Spleen (tissue), 11 donors: ENCODE measurements around the gene FAM222B. TPM values are rescaled to one million over a fixed set of nuclear protein-coding genes. Genes with fewer than 3 reads are reported as not detected.

Source experiments
- DNase-seq: peaks from one replicate; pipeline ENCODE4 v3.0.0-alpha.2; 2020
- H3K27ac ChIP-seq, 8 donors: fragments of 200-600 bp; sonication (generic) in 7 of 8; 1 replicate in 4 of 8; 2 replicates in 4 of 8; pipeline versions ENCODE4 v1.5.0 to v1.8.0; 2016 to 2021; ENCODE audit warnings: inconsistent platforms in 4 of 8, mild to moderate bottlenecking in 4 of 8, moderate library complexity in 1 of 8
- H3K27me3 ChIP-seq, 7 donors: fragments of 200-600 bp; sonication (generic) in 6 of 7; replicated peaks in 1 of 7; 1 replicate in 4 of 7; 2 replicates in 3 of 7; pipeline versions ENCODE4 v1.5.0 to v1.8.0; 2016 to 2021; ENCODE audit warnings: inconsistent platforms in 3 of 7, mild to moderate bottlenecking in 1 of 7
- H3K36me3 ChIP-seq, 6 donors: fragments of 200-600 bp; sonication (generic) in 5 of 6; 1 replicate in 4 of 6; 2 replicates in 2 of 6; pipeline versions ENCODE4 v1.5.0 to v1.8.0; 2016 to 2021; ENCODE audit warnings: inconsistent platforms in 2 of 6
- H3K4me1 ChIP-seq, 6 donors: fragments of 200-600 bp; sonication (generic) in 5 of 6; 1 replicate in 3 of 6; 2 replicates in 3 of 6; pipeline versions ENCODE4 v1.5.0 to v1.8.0; 2016 to 2021; ENCODE audit warnings: inconsistent platforms in 3 of 6
- H3K4me3 ChIP-seq, 8 donors: fragments of 200-600 bp; sonication (generic) in 7 of 8; 1 replicate in 4 of 8; 2 replicates in 4 of 8; pipeline versions ENCODE4 v1.5.0 to v1.8.0; 2016 to 2021; ENCODE audit warnings: inconsistent platforms in 4 of 8, mild to moderate bottlenecking in 4 of 8, moderate library complexity in 2 of 8
- H3K9me3 ChIP-seq, 8 donors: fragments of 200-600 bp; sonication (generic) in 7 of 8; 1 replicate in 4 of 8; 2 replicates in 4 of 8; pipeline versions ENCODE4 v1.5.0 to v1.8.0; 2016 to 2021; ENCODE audit warnings: inconsistent platforms in 4 of 8
- CTCF ChIP-seq, 11 experiments: fragments of 200-600 bp in 7 of 11; fragments of 450-650 bp in 4 of 11; sonication (generic) in 4 of 11; IDR thresholded peaks in 8 of 11; conservative IDR thresholded peaks in 3 of 11; 1 replicate in 7 of 11; 2 replicates in 4 of 11; pipeline versions ENCODE4 v1.4.0 to v1.8.0; 2016 to 2021; ENCODE audit warnings: antibody characterized with exemption in 11 of 11, inconsistent platforms in 4 of 11, mild to moderate bottlenecking in 1 of 11
- POLR2A ChIP-seq, 3 donors: fragments of 450-650 bp; IDR thresholded peaks; one replicate each; pipeline ENCODE4 v1.5.1; 2017; ENCODE audit warnings: antibody characterized with exemption in 3 of 3, mild to moderate bottlenecking in 1 of 3
- POLR2AphosphoS5 ChIP-seq, 3 donors: sonication (generic); formaldehyde crosslinking; IDR thresholded peaks; one replicate each; pipeline ENCODE4 v1.5.1; 2017; ENCODE audit warnings: antibody characterized with exemption in 3 of 3
- WGBS, 5 donors: extraction: QIAGEN DNeasy Blood & Tissue Kit in 3 of 5; methylation state at CpG; one replicate each; pipeline versions ENCODE4 v1.1.5 to v1.1.7; 2013 to 2018; 5-methylcytosine and 5-hydroxymethylcytosine counted together
- intact Hi-C: fragments of 100-400 bp; cut with DNase I; formaldehyde crosslinking; loops from one replicate; pipeline ENCODE4 v1.15.0; 2023; ENCODE audit warnings: low total_unique reads
- polyA plus RNA-seq, 3 donors: library from polyadenylated mRNA; stranded (reverse); fragments of 200-250 nt; gene quantifications; one replicate each; pipeline ENCODE4 v1.2.1, GENCODE V29; 2013
- total RNA-seq, 7 donors: library from RNA; depleted of rRNA in 3 of 7; stranded (reverse); fragments of >200 nt in 3 of 7; fragmentation: NEBNext Ultra II Directional in 4 of 7; extraction: Animal tissue kit (Norgen Biotek cat#: 25700) in 4 of 7; gene quantifications; one replicate each; pipeline versions ENCODE4 v1.1.0 to v1.2.1, GENCODE V29; 2016 to 2021
- donor health status: healthy with polysubstance abuse.
- donor health status: DM: no; HTN: no; CAD: no; lungs with moderate emphysema.
- donor health status: DM: no; HTN: no; CAD: no.
- donor health status: Bipolar disorder and iron deficiency.
- donor health status: healthy.
- donor health status: DM: no; HTN: no; CAD: no.
- donor health status: DM: yes; HTN: yes; CAD: no.

The FAM222B gene
- total and polyA plus RNA-seq, 10 donors: 2.9 to 23.6 (median 15.0) TPM

GRCh38 chr17:28867276-28867675 is 24.7 kb upstream of the FAM222B start:
- no peak for TF ChIP-seq POLR2A (IDR thresholded peaks at IDR 0.05)
- no peaks in the 10 kb centered on the region for H3K36me3 ChIP-seq
- DNase-seq: no peak
- WGBS, 5 donors: 91 to 96% (median 95%) methylated on average over 7 of the region's 7 CpGs
- H3K9me3 ChIP-seq: no peaks in the 10 kb centered on the region
- H3K27me3 ChIP-seq: no peaks in the 10 kb centered on the region
- H3K4me3 ChIP-seq: no peak overlapping the region
- H3K4me1 ChIP-seq: peaks cover 0 to 34% (median 15%) of the 10 kb centered on the region in 6 donors
- intact Hi-C loops: no loop called here
- no peak overlapping the region for H3K27ac ChIP-seq

- TF ChIP-seq POLR2AphosphoS5 (IDR thresholded peaks at IDR 0.05) (no peak), POLR2A (IDR thresholded peaks at IDR 0.05) (no peak), CTCF (IDR thresholded peaks at IDR 0.05 in 8 of 11, conservative IDR thresholded peaks at IDR 0.05 in 3 of 11) (no peak)
- 80 to 89% (median 88%) methylated on average over 13 of the region's 13 CpGs for WGBS, 5 donors
- Histone ChIP-seq H3K36me3 (peaks cover 0 to 9% (median 1%) of the 10 kb centered on the region in 6 donors), H3K27ac (peak overlapping the region in 5 of 8 donors; percentile 22 to 43 (median 37)), H3K4me3 (no peak overlapping the region), H3K27me3 (no peaks in the 10 kb centered on the region), H3K9me3 (no peaks in the 10 kb centered on the region), H3K4me1 (peaks cover 0 to 24% (median 9%) of the 10 kb centered on the region in 6 donors)
- DNase-seq: no peak
- intact Hi-C loops: no loop called here
Observed at GRCh38 chr17:28865946-28866752, 23.6 kb upstream of the FAM222B start.

GRCh38 chr17:28864991-28865849 is 22.6 kb upstream of the FAM222B start:
- TF ChIP-seq CTCF (IDR thresholded peaks at IDR 0.05 in 8 of 11, conservative IDR thresholded peaks at IDR 0.05 in 3 of 11): no peak
- TF ChIP-seq POLR2A (IDR thresholded peaks at IDR 0.05): no peak
- TF ChIP-seq POLR2AphosphoS5 (IDR thresholded peaks at IDR 0.05): no peak
- DNase-seq: no peak
- intact Hi-C loops: no loop called here
- Histone ChIP-seq H3K27me3 (no peaks in the 10 kb centered on the region), H3K36me3 (peaks cover 0 to 19% (median 10%) of the 10 kb centered on the region in 6 donors), H3K27ac (peak overlapping the region in 5 of 8 donors; percentile 22 to 43 (median 37)), H3K4me3 (no peak overlapping the region), H3K9me3 (no peaks in the 10 kb centered on the region), H3K4me1 (peaks cover 0 to 15% (median 4%) of the 10 kb centered on the region in 6 donors)
- 78 to 85% (median 82%) methylated on average over 11 of the region's 11 CpGs for WGBS, 5 donors

GRCh38 chr17:28863953-28864352 is 21.4 kb upstream of the FAM222B start:
- Histone ChIP-seq H3K27ac (no peak overlapping the region), H3K4me1 (peaks cover 0 to 15% (median 4%) of the 10 kb centered on the region in 6 donors), H3K36me3 (peaks cover 0 to 31% (median 23%) of the 10 kb centered on the region in 6 donors), H3K4me3 (no peak overlapping the region), H3K27me3 (no peaks in the 10 kb centered on the region), H3K9me3 (no peaks in the 10 kb centered on the region)
- 88 to 100% (median 96%) methylated on average over 1 of the region's 1 CpG for WGBS, 5 donors
- intact Hi-C loops: no loop called here
- no peak for TF ChIP-seq POLR2A (IDR thresholded peaks at IDR 0.05)
- TF ChIP-seq POLR2AphosphoS5 (IDR thresholded peaks at IDR 0.05): no peak
- TF ChIP-seq CTCF (IDR thresholded peaks at IDR 0.05 in 8 of 11, conservative IDR thresholded peaks at IDR 0.05 in 3 of 11): no peak
- no peak for DNase-seq
